Muscle layer of duodenum (tissue), 2 donors: ENCODE results near the gene CCR7.
A peak's percentile ranks its signal among the peaks of the same experiment; 100 is the strongest.

Experiments
- H3K27ac ChIP-seq: one replicate; pipeline ENCODE4 v1.7.0; 2013; ENCODE audit warnings: mild to moderate bottlenecking, low read length
- H3K27me3 ChIP-seq: one replicate; pipeline ENCODE4 v1.7.0; 2013; ENCODE audit warnings: low read depth, mild to moderate bottlenecking, control low read depth, low read length
- H3K36me3 ChIP-seq, 2 donors: one replicate each; pipeline ENCODE4 v1.7.0; 2013; ENCODE audit warnings: low read length in 2 of 2, control low read depth in 1 of 2, mild to moderate bottlenecking in 1 of 2; ENCODE audit not compliant: insufficient read depth in 2 of 2, control insufficient read depth in 1 of 2
- H3K4me1 ChIP-seq, 2 donors: one replicate each; pipeline ENCODE4 v1.7.0; 2013; ENCODE audit warnings: low read length in 2 of 2, mild to moderate bottlenecking in 2 of 2, control low read depth in 1 of 2, moderate library complexity in 1 of 2; ENCODE audit not compliant: insufficient read depth in 2 of 2, control insufficient read depth in 1 of 2
- H3K4me3 ChIP-seq, 2 donors: one replicate each; pipeline ENCODE4 v1.7.0; 2013; ENCODE audit warnings: low read length in 2 of 2, low read depth in 1 of 2, mild to moderate bottlenecking in 1 of 2
- H3K9me3 ChIP-seq, 2 donors: one replicate each; pipeline ENCODE4 v1.7.0; 2013; ENCODE audit warnings: low read length in 2 of 2, control low read depth in 1 of 2, mild to moderate bottlenecking in 1 of 2; ENCODE audit not compliant: control insufficient read depth in 1 of 2
- donor health status: healthy.

Gene CCR7

DNA sequence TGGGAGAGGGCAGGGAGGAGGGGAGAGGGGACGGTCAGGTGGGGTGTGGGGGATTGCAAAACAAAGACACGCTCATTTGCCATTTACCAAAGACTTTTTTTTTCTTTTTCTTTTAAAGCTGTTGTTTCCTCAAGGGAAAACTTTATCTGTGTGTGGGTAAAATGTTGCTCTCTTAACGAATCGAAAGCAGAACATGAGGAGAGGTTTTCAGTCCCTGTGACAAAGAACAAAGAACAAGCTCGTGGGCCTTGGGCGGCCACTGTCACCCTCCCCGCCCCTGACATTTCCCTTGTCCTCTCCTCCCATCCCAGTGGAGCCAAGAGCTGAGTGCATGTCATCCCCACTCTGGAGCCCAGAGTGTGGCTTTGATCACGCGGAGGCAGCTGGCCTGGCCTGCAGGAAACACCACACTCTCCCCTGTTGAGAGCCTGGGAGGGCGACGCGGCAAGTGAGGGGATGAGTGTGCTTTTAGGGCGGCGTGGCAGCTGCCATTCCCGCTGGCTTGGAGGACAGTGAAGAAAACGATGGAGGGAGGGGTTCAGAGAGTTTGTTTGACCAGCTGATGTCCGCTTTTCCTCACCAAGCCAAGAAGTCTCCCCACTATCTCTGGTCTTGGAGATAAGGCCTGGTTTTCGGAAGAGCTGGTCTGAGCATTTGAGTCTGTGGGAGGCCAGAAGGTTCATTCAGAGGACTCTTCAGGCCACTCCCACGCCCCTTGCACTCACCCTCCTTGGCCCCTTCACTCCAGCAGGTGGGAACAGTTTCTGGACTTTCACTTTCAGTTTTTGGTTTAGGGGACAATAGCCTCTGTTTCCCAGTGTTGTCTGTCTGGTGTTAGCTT lies 11.4 kb downstream of the CCR7 start:
- Histone ChIP-seq H3K4me1 (peaks cover 31 to 58% of the 10 kb centered on the region in 2 donors), H3K9me3 (no peaks in the 10 kb centered on the region), H3K4me3 (no peak overlapping the region), H3K36me3 (peaks cover 0 to 18% of the 10 kb centered on the region in 2 donors), H3K27ac (peak overlapping the region; percentile 89), H3K27me3 (no peaks in the 10 kb centered on the region)

GRCh38 chr17:40552806-40553693 lies 12.2 kb downstream of the CCR7 start:
- H3K4me1 ChIP-seq = peaks cover 38 to 59% of the 10 kb centered on the region in 2 donors
- peak overlapping the region; percentile 89 for H3K27ac ChIP-seq
- no peaks in the 10 kb centered on the region for H3K9me3 ChIP-seq
- peaks cover 0 to 18% of the 10 kb centered on the region in 2 donors for H3K36me3 ChIP-seq
- no peaks in the 10 kb centered on the region for H3K27me3 ChIP-seq
- peak overlapping the region in 1 of 2 donors; percentile 9 for H3K4me3 ChIP-seq

- Histone ChIP-seq H3K4me3 (peak overlapping the region in 1 of 2 donors; percentile 9), H3K27ac (peak overlapping the region; percentile 89), H3K36me3 (peaks cover 0 to 18% of the 10 kb centered on the region in 2 donors), H3K4me1 (peaks cover 38 to 64% of the 10 kb centered on the region in 2 donors), H3K27me3 (no peaks in the 10 kb centered on the region), H3K9me3 (no peaks in the 10 kb centered on the region)
Observed at GRCh38 chr17:40551879-40552768, 13.1 kb downstream of the CCR7 start.

DNA sequence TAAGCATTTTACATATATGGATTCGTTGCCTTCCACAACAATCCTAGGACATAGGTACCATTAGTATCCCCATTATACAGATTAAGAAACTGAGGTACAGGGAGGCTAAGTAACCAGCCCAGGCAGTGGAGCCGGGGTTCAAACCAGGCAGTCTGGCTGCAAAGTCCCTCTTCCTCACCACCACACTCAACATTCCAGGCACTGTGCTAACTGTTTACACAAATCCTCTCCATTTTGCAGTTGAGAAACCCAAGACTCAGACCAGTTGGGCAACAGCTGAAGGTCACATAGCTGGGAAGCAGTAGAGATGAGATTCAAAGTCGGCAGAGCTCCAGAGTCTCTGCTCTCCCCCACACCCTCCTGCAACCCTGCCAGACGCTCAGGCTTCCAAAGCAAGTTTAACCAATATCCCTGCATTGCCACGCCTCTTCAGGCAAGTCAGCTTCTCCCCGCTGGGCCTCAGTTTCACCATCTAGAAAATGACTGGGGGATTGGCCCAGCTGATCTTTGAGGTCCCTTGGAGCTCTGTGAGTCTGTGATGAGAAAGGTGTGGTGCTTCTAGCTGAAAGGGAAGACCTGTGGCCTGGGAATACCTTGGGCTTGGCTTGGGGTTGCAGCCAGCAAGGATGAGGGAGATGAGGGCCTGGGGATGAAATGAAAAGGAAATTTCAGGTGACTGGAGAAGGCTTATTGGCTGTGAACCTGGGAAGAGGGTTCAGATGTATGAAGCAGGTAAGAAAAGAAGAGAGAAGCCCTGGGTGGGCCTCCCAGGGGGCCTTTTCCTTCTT lies 14.0 kb downstream of the CCR7 start:
- Histone ChIP-seq H3K9me3 (no peaks in the 10 kb centered on the region), H3K27me3 (no peaks in the 10 kb centered on the region), H3K36me3 (peaks cover 0 to 18% of the 10 kb centered on the region in 2 donors), H3K4me1 (peaks cover 34 to 66% of the 10 kb centered on the region in 2 donors), H3K4me3 (peak overlapping the region in 1 of 2 donors; percentile 9), H3K27ac (peak overlapping the region; percentile 89)

DNA sequence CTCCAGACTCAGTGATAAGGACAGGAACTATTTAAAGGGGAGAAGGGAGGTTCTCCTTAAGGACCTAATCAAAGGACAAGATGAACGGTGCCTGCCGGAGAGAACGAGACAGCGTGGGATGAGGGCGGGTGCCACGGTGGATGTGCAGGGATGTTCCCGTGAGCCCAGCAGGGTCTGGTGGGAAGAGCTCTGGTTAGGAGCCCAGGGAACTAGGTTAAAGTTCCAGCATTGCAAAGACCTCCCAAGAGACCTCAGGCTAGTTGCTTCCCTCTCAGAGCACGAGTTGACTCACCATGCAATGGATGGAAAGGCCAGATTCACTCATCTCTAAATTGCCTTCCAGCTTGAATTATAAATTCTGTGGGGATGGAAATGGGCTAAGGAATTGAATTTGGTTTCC lies 14.7 kb downstream of the CCR7 start:
- no peaks in the 10 kb centered on the region for H3K27me3 ChIP-seq
- H3K9me3 ChIP-seq = no peaks in the 10 kb centered on the region
- H3K4me1 ChIP-seq = peaks cover 32 to 66% of the 10 kb centered on the region in 2 donors
- no peak overlapping the region for H3K4me3 ChIP-seq
- peak overlapping the region; percentile 89 for H3K27ac ChIP-seq
- H3K36me3 ChIP-seq = peaks cover 0 to 18% of the 10 kb centered on the region in 2 donors

DNA sequence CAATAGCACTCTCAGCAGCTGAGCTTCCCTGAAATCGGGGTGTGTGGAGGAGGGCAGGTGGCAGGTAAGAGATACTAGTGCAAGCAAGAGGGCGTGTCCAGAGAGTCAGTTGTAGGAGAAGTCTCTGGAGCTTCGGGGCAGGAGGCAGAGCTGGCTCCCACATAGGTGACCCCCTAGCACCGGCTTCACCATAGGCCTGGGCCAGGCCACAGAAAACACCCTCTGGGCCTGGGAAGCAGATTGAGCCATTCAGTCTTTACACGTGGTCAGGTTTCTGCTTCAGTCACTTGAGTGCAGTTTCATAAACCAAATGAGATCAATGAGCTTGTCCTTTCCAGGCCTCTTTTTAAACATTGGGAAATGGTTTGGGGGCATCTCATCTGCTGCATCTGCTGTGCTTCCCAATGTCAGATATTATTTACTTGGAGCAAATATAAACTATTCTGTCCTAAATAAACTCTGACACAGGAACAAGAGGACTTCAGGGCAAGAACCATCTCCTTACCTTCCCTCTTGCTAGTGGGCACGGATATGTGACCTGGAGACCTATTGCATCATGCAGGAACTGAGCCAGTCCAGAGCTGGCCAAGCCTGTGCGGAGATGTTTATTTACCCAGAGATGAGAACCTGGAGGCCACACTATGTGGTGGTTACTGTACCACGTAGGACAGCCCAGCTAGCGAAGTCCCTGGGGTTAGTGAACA lies 16.1 kb downstream of the CCR7 start:
- no peaks in the 10 kb centered on the region for H3K27me3 ChIP-seq
- no peak overlapping the region for H3K4me3 ChIP-seq
- H3K36me3 ChIP-seq = peaks cover 0 to 18% of the 10 kb centered on the region in 2 donors
- peak overlapping the region; percentile 89 for H3K27ac ChIP-seq
- H3K9me3 ChIP-seq = no peaks in the 10 kb centered on the region
- H3K4me1 ChIP-seq = peaks cover 32 to 58% of the 10 kb centered on the region in 2 donors

DNA sequence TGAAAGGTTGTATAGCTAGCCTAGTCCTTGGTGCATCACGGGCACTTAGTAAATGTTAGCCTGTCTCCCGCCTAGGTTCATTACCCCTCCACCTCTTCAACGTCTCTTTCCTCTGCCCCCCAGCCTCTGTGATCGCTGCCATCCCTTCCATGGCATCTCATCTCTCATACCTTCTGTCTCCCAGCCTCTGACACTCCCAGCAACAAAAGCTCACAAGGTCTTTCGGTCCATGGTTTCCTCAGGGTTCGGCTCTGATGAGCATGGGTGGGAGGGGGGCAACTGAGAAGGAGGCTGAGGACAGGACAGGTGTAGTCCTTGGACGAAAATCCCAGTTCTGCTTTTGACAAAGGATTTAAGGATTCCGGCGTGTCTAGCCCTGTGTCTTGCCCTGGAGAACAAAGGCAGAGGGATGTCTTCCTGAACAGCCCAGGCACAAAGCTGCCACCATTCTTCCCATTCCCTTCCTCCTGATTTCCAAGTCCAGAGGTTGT lies 16.7 kb downstream of the CCR7 start:
- Histone ChIP-seq H3K27ac (peak overlapping the region; percentile 89), H3K9me3 (no peaks in the 10 kb centered on the region), H3K4me3 (no peak overlapping the region), H3K36me3 (peaks cover 0 to 18% of the 10 kb centered on the region in 2 donors), H3K4me1 (peaks cover 32 to 52% of the 10 kb centered on the region in 2 donors), H3K27me3 (no peaks in the 10 kb centered on the region)

GRCh38 chr17:40547785-40548478 lies 17.3 kb downstream of the CCR7 start:
- Histone ChIP-seq H3K9me3 (no peaks in the 10 kb centered on the region), H3K27ac (peak overlapping the region; percentile 89), H3K27me3 (no peaks in the 10 kb centered on the region), H3K4me3 (no peak overlapping the region), H3K4me1 (peaks cover 32 to 51% of the 10 kb centered on the region in 2 donors), H3K36me3 (peaks cover 0 to 18% of the 10 kb centered on the region in 2 donors)

- no peaks in the 10 kb centered on the region for H3K27me3 ChIP-seq
- H3K9me3 ChIP-seq = no peaks in the 10 kb centered on the region
- peaks cover 0 to 18% of the 10 kb centered on the region in 2 donors for H3K36me3 ChIP-seq
- peak overlapping the region; percentile 89 for H3K27ac ChIP-seq
- H3K4me1 ChIP-seq = peaks cover 32 to 52% of the 10 kb centered on the region in 2 donors
- no peak overlapping the region for H3K4me3 ChIP-seq
Observed at GRCh38 chr17:40547079-40547784, 18.0 kb downstream of the CCR7 start.
